Measurements from ENCODE around the gene DDX4.

DNA sequence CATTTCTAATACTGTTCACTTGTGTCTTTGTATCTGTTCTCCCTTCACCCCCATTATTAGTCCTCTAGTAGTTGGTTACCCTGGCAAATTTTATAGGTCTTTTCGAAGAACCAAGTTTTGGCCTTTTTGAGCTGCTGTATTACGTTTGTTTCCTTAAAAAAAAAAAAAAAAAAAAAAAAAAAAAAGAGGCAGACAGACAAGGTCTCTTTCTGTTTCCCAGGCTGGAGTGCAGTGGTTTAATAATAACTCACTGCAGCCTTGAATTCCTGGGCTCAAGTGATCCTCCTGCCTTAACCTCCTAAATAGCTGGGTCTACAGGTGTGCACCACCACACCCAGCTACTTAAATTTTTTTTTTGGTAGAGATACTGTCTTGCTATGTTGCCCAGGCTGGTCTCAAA, 20.9 kb downstream of the DDX4 start:
- TF ChIP-seq, protein P1, sequence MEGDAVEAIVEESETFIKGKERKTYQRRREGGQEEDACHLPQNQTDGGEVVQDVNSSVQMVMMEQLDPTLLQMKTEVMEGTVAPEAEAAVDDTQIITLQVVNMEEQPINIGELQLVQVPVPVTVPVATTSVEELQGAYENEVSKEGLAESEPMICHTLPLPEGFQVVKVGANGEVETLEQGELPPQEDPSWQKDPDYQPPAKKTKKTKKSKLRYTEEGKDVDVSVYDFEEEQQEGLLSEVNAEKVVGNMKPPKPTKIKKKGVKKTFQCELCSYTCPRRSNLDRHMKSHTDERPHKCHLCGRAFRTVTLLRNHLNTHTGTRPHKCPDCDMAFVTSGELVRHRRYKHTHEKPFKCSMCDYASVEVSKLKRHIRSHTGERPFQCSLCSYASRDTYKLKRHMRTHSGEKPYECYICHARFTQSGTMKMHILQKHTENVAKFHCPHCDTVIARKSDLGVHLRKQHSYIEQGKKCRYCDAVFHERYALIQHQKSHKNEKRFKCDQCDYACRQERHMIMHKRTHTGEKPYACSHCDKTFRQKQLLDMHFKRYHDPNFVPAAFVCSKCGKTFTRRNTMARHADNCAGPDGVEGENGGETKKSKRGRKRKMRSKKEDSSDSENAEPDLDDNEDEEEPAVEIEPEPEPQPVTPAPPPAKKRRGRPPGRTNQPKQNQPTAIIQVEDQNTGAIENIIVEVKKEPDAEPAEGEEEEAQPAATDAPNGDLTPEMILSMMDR (IDR thresholded peaks at IDR 0.05) = no peak
- no peak for TF ChIP-seq POLR2A (IDR thresholded peaks at IDR 0.05)

Measured in adrenal gland (tissue), 5 donors.